Right atrium auricular region (tissue), 2 donors: Measurements from ENCODE around the gene ATP2B2. TPM values are rescaled to one million over a fixed set of nuclear protein-coding genes. Genes with fewer than 3 reads are reported as not detected.
A peak's percentile ranks its signal among the peaks of the same experiment; 100 is the strongest.

Experiments used
- DNase-seq: peaks from one replicate; pipeline ENCODE4 v3.0.0-alpha.2; 2019; ENCODE audit warnings: low spot score
- H3K27ac ChIP-seq, 2 donors: fragments of 200-600 bp; sonication (generic); 1 replicate in 1 of 2; 2 replicates in 1 of 2; pipeline ENCODE4 v1.5.1; 2016 to 2019
- H3K27me3 ChIP-seq, 2 donors: fragments of 200-600 bp; sonication (generic); one replicate each; pipeline versions ENCODE4 v1.5.1 to v1.6.0; 2017 to 2019
- H3K36me3 ChIP-seq: fragments of 200-600 bp; sonication (generic); one replicate; pipeline ENCODE4 v1.5.1; 2016
- H3K4me1 ChIP-seq, 2 donors: fragments of 200-600 bp; sonication (generic); one replicate each; pipeline versions ENCODE4 v1.5.1 to v1.6.0; 2017 to 2019
- H3K4me3 ChIP-seq, 2 donors: fragments of 200-600 bp; sonication (generic); 1 replicate in 1 of 2; 2 replicates in 1 of 2; pipeline ENCODE4 v1.5.1; 2017 to 2019; ENCODE audit warnings: mild to moderate bottlenecking in 1 of 2, moderate library complexity in 1 of 2
- H3K9me3 ChIP-seq, 2 donors: fragments of 200-600 bp; sonication (generic); one replicate each; pipeline ENCODE4 v1.5.1; 2019
- CTCF ChIP-seq, 2 donors: fragments of 200-600 bp; sonication (generic); IDR thresholded peaks; one replicate each; pipeline ENCODE4 v1.5.1; 2019; ENCODE audit warnings: antibody characterized with exemption in 2 of 2
- total RNA-seq, 2 donors: library from RNA; depleted of rRNA; stranded (reverse); fragments of >200 nt; gene quantifications; one replicate each; pipeline ENCODE4 v1.1.0, GENCODE V29; 2016

Gene ATP2B2
- total RNA-seq, 2 donors from 2014 or later: 0.12 to 0.15 TPM

- no peak overlapping the region for H3K27ac ChIP-seq
- TF ChIP-seq CTCF (IDR thresholded peaks at IDR 0.05): no peak
- H3K9me3 ChIP-seq: no peaks in the 10 kb centered on the region
- no peaks in the 10 kb centered on the region for H3K36me3 ChIP-seq
- no peaks in the 10 kb centered on the region for H3K27me3 ChIP-seq
- peaks cover 0 to 12% of the 10 kb centered on the region in 2 donors for H3K4me1 ChIP-seq
- no peak for DNase-seq
- H3K4me3 ChIP-seq: no peak overlapping the region
Measured at GRCh38 chr3:10506696-10507095, 1.3 kb upstream of the ATP2B2 start.

- Histone ChIP-seq H3K36me3 (no peaks in the 10 kb centered on the region), H3K27me3 (no peaks in the 10 kb centered on the region), H3K4me3 (peak overlapping the region; percentile 29 to 40), H3K27ac (no peak overlapping the region), H3K4me1 (peaks cover 0 to 12% of the 10 kb centered on the region in 2 donors), H3K9me3 (no peaks in the 10 kb centered on the region)
- no peak for TF ChIP-seq CTCF (IDR thresholded peaks at IDR 0.05)
- no peak for DNase-seq
Measured at GRCh38 chr3:10505791-10506585, 602 bp upstream of the ATP2B2 start.

GRCh38 chr3:10504171-10505049, 976 bp downstream of the ATP2B2 start:
- no peak for TF ChIP-seq CTCF (IDR thresholded peaks at IDR 0.05)
- H3K4me3 ChIP-seq: no peak overlapping the region
- H3K27ac ChIP-seq: no peak overlapping the region
- no peaks in the 10 kb centered on the region for H3K9me3 ChIP-seq
- H3K36me3 ChIP-seq: no peaks in the 10 kb centered on the region
- DNase-seq: no peak
- no peaks in the 10 kb centered on the region for H3K27me3 ChIP-seq
- peaks cover 0 to 12% of the 10 kb centered on the region in 2 donors for H3K4me1 ChIP-seq

- Histone ChIP-seq H3K4me1 (peaks cover 0 to 12% of the 10 kb centered on the region in 2 donors), H3K4me3 (no peak overlapping the region), H3K36me3 (no peaks in the 10 kb centered on the region), H3K27me3 (no peaks in the 10 kb centered on the region), H3K9me3 (no peaks in the 10 kb centered on the region), H3K27ac (no peak overlapping the region)
- no peak for TF ChIP-seq CTCF (IDR thresholded peaks at IDR 0.05)
- DNase-seq: no peak
Measured at GRCh38 chr3:10503217-10503796, 2.1 kb downstream of the ATP2B2 start.

GRCh38 chr3:10502185-10502880, 3.1 kb downstream of the ATP2B2 start:
- H3K36me3 ChIP-seq: no peaks in the 10 kb centered on the region
- no peak overlapping the region for H3K4me3 ChIP-seq
- no peak for TF ChIP-seq CTCF (IDR thresholded peaks at IDR 0.05)
- peaks cover 0 to 12% of the 10 kb centered on the region in 2 donors for H3K4me1 ChIP-seq
- H3K27ac ChIP-seq: no peak overlapping the region
- H3K27me3 ChIP-seq: no peaks in the 10 kb centered on the region
- H3K9me3 ChIP-seq: no peaks in the 10 kb centered on the region
- no peak for DNase-seq
